GM20000 (cell line): ENCODE results near the gene C17orf113.

Experiments
- DNase-seq: peaks from one replicate; pipeline ENCODE4 v3.0.0; 2012; ENCODE audit warnings: low spot score
- TF ChIP-seq, protein P1 (sequence below): IDR thresholded peaks from 2 replicates; pipeline ENCODE4 v1.5.1; 2012; ENCODE audit warnings: mild to moderate bottlenecking, control low read depth; ENCODE audit errors: extremely low read depth, missing control alignments

C17orf113 gene

DNA sequence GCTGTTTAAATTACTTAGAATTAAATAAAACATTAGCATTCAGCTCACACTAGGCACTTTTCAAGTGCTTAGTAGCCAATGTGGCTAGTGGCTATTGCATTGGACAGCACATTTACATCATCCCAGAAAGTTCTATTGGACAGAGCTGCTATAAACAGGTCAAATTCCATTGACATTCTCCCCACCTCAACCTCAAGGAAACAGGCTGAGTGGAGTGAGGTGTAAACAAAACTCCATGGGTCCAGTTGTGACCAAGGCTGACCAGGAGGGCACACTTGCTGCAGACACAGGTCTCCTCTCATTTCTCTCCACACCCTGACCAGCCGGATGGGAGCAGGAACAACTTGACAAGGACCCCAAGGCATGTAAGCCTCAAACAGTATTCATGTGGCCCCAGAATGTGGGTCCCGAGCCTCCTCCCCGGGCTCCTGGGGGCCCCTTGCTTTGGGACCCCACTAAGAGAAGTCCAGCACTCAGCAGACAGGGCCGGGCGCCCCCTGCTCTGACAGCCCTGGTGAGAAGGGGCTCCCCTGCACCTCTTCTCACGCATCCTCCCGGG, 488 bp downstream of the C17orf113 start:
- DNase-seq: no peak
- TF ChIP-seq, protein P1, sequence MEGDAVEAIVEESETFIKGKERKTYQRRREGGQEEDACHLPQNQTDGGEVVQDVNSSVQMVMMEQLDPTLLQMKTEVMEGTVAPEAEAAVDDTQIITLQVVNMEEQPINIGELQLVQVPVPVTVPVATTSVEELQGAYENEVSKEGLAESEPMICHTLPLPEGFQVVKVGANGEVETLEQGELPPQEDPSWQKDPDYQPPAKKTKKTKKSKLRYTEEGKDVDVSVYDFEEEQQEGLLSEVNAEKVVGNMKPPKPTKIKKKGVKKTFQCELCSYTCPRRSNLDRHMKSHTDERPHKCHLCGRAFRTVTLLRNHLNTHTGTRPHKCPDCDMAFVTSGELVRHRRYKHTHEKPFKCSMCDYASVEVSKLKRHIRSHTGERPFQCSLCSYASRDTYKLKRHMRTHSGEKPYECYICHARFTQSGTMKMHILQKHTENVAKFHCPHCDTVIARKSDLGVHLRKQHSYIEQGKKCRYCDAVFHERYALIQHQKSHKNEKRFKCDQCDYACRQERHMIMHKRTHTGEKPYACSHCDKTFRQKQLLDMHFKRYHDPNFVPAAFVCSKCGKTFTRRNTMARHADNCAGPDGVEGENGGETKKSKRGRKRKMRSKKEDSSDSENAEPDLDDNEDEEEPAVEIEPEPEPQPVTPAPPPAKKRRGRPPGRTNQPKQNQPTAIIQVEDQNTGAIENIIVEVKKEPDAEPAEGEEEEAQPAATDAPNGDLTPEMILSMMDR: no peak

DNA sequence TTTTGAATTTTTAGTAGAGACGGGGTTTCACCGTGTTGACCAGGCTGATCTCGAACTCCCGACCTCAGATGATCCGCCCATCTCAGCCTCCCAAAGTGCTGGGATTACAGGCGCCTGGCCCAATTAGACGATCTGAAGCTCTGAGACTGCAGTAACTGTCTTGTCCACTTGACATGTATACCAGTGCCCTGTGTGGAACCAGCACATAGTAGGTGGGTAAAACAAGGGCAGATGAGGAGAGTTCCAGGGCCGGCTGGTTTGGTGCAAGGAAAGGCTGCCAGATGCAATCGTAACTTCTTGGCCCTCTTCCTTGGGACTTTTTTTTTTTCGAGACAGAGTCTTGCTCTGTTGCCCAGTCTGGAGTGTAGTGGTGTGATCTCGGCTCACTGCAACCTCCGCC, 3.1 kb downstream of the C17orf113 start:
- TF ChIP-seq, protein P1: no peak
- DNase-seq: no peak

DNA sequence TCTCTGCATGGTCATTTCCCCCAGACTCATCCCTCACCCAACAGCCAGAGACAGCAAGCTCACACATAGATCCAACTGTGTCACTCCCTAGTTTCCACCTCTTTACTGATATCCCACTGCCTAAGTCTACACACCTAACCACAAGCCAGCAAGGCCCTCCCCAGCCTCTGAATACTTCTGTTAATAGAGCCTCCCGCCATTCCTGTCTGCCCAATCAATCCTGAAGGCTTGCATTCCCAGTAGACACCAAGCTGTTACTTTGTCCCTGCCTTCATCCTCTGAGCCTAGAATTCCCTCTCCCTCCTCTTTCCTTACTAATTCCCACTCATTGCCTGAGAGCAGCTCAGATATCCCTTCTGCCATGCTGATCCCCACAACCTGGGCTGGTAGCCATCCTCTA, 4.7 kb downstream of the C17orf113 start:
- TF ChIP-seq, protein P1: no peak
- DNase-seq: no peak

DNA sequence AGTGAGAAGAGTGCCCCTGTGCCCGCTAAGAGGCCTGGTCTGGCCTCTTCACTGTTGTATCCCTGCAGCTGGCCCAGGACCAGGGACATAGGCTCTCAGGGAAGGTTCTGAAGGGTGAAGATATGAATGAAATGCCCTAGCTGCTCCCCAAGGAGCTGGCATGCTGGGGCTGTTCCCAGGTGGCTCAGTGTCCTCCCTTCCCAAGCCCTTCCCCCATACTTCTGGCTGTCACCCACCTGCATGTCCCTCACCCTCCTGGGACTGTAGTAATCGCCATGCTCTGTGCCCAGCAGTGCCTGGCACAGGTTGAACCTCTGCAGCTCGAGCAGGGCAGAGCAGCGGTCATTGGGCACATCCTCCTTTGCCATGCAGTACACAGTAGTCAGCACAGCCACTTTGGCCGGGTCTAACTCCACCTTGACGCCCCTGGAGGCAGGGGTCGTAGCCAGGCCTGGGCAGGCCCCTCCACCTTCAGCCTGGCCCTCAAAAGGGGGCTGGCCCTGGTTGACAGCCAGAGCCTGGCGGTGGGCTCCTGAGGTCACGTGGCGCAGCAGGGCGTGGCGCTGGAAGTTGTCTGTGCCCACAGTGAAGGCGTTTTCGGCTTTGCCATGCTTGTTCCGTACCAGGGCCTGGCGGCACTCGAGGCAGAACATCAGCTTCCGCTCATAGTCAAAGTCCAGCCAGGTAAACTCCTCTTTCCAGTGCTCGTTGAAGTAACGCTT, 7.6 kb downstream of the C17orf113 start:
- DNase-seq: no peak
- TF ChIP-seq, protein P1: no peak

DNA sequence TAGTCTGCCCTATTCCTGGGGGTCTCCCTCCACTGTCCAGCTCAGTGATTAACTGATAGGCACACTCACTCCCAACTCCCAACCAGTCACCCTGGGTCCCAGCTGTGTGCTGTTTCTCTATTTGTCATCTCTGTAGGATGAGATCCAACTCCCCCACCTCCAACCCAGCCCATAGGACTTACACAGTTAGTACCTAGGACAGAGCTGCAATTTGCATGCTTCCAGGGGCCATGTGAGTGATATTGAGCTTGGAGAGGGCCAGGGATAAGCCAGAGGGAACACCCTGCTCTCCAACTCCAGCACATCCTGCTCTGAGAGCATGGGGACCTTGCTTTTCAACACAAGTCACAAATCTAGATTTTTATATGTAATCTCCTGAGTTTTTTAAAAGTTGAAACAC, 8.8 kb downstream of the C17orf113 start:
- TF ChIP-seq, protein P1: no peak
- DNase-seq: no peak

DNA sequence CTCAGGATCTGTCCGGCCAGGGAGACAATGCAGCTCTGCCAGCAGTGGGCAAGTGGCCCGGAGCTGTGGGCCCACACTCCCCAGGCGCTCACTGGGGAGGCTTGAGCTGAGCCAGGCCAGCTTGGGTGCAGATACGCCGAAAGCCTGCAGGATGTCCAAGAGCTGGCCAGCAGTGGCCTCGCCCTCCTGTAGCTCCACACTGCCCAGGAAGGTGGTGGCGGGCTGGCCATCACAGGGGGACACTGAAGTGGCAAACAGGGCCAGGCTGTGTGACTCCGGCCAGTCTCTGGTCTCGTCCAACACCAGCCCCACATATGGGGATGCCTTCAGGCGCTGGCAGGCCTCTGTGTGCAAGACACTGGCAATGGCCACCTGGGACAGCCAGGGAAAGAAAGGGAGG, 9.6 kb downstream of the C17orf113 start:
- no peak for DNase-seq
- TF ChIP-seq, protein P1: no peak

DNA sequence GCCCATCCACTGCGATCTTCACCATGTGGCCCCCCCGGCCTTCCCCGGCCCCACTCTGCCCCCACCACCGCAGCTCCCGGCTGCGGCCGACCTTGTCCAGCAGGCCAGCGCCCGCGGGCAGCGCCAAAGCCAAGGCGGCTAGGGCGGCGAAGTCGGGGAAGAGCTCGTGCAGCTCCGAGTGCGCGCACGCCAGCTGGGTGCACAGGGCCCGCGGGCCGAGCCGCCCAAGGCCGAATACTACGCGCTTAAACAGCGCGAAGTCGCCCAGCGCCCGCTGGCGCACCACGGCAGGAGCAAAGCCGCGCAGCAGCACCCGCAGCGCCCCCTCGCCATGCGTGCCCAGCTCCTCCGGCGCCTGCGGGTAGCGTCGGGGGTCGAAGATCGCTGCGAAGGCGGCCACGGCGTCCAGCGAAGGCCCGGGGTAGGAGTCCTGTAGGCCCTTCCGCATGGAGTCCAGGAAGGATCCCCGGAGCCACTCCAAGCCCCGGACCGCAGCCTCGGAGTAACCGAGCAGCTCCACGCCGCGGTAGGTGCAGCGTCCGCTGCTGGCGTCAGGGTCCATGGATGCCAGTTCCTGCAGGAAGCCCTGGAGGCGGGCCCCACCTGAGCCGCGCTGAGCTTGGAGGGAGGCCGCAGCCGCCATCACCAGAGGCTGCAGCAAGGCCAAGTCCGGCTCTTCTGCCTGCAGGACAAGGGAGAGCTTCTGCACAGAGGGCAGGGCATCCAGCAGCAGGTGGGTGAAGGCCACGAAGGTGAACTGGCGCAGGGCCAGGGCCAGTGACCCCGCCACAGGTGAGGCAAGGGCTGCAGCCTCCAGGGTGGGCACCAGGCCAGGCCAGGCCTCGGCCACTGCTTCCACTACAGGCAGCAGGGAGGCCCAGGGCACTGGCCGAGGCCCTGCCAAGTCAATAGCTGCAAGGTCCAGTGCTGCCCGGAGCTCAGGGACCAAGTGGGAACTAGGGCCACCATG, 10.3 kb downstream of the C17orf113 start:
- TF ChIP-seq, protein P1: no peak
- DNase-seq: no peak
